Upper lobe of left lung (tissue), 4 donors: Measurements from ENCODE around the gene TMEM117.

Experiments used
- EP300 ChIP-seq, 4 donors: sonication (generic); formaldehyde crosslinking; IDR thresholded peaks; one replicate each; pipeline ENCODE4 v1.5.1; 2017; ENCODE audit warnings: antibody characterized with exemption in 4 of 4, control low read depth in 2 of 4
- POLR2A ChIP-seq, 4 donors: fragments of 450-650 bp; IDR thresholded peaks; one replicate each; pipeline ENCODE4 v1.5.1; 2016 to 2017; ENCODE audit warnings: antibody characterized with exemption in 4 of 4, mild to moderate bottlenecking in 2 of 4
- POLR2AphosphoS5 ChIP-seq, 2 donors: sonication (generic); formaldehyde crosslinking; IDR thresholded peaks; one replicate each; pipeline ENCODE4 v1.5.1; 2017; ENCODE audit warnings: antibody characterized with exemption in 2 of 2
- TF ChIP-seq, protein P1 (sequence below), 6 experiments: fragments of 450-650 bp in 4 of 6; fragments of 200-600 bp in 2 of 6; sonication (generic) in 2 of 6; IDR thresholded peaks; one replicate each; pipeline ENCODE4 v1.5.1; 2016 to 2019; ENCODE audit warnings: antibody characterized with exemption in 6 of 6

DNA sequence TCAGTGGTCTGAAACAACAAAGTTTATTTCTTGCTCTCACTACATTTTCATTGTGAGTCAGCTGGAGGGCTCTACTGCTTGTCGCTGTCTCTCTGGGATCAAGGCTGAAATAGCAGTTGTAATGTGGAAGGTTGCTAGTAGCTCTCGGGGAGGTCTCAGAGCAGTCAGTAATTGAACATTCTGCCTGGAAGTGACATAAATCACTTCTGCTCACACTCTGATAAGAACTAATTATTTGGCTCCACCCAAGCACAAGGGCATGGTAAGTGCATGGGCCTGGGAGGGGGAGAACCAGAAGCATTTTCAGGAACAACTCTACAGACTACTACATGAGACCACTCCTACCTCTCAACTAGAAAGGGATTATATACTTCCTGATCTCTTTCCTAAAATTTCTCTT is 128.2 kb downstream of the TMEM117 start:
- TF ChIP-seq, protein P1, sequence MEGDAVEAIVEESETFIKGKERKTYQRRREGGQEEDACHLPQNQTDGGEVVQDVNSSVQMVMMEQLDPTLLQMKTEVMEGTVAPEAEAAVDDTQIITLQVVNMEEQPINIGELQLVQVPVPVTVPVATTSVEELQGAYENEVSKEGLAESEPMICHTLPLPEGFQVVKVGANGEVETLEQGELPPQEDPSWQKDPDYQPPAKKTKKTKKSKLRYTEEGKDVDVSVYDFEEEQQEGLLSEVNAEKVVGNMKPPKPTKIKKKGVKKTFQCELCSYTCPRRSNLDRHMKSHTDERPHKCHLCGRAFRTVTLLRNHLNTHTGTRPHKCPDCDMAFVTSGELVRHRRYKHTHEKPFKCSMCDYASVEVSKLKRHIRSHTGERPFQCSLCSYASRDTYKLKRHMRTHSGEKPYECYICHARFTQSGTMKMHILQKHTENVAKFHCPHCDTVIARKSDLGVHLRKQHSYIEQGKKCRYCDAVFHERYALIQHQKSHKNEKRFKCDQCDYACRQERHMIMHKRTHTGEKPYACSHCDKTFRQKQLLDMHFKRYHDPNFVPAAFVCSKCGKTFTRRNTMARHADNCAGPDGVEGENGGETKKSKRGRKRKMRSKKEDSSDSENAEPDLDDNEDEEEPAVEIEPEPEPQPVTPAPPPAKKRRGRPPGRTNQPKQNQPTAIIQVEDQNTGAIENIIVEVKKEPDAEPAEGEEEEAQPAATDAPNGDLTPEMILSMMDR (IDR thresholded peaks at IDR 0.05), result no peak
- no peak for TF ChIP-seq EP300 (IDR thresholded peaks at IDR 0.05)
- TF ChIP-seq POLR2A (IDR thresholded peaks at IDR 0.05), result no peak
- no peak for TF ChIP-seq POLR2AphosphoS5 (IDR thresholded peaks at IDR 0.05)
